Loucy (cell line): Measurements from ENCODE around the gene RNASE12.

ENCODE experiments used
- EZH2phosphoT487 ChIP-seq: fragments of 200-600 bp; IDR thresholded peaks from 2 replicates; pipeline ENCODE4 v1.6.1; 2018; ENCODE audit warnings: antibody characterized with exemption, mild to moderate bottlenecking, moderate library complexity, borderline replicate concordance
- TF ChIP-seq, protein P1 (sequence below): fragments of 200-600 bp; sonication (generic); conservative IDR thresholded peaks from 2 replicates; pipeline ENCODE4 v1.5.1; 2014; ENCODE audit warnings: mild to moderate bottlenecking, antibody characterized with exemption, low read length

DNA sequence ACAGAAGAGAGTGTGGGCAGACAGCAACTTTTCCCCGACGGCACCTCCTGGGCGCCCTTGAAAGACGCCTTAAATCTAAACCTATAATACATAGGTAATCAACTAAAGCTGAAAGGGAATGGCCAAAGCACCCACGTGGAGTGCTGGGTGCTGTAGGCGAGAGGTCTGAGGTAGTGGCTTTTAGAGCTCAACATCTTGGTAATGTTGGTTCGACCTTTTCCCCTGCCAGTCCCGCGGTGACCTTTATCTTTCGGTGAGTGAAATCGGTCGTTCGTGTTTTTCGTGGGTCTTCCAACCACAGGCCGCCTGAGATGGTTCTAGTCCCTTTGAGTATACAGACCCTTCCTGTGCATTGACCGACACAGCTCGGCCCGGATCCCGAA, 41.3 kb upstream of the RNASE12 start:
- no peak for TF ChIP-seq EZH2phosphoT487
- TF ChIP-seq, protein P1, sequence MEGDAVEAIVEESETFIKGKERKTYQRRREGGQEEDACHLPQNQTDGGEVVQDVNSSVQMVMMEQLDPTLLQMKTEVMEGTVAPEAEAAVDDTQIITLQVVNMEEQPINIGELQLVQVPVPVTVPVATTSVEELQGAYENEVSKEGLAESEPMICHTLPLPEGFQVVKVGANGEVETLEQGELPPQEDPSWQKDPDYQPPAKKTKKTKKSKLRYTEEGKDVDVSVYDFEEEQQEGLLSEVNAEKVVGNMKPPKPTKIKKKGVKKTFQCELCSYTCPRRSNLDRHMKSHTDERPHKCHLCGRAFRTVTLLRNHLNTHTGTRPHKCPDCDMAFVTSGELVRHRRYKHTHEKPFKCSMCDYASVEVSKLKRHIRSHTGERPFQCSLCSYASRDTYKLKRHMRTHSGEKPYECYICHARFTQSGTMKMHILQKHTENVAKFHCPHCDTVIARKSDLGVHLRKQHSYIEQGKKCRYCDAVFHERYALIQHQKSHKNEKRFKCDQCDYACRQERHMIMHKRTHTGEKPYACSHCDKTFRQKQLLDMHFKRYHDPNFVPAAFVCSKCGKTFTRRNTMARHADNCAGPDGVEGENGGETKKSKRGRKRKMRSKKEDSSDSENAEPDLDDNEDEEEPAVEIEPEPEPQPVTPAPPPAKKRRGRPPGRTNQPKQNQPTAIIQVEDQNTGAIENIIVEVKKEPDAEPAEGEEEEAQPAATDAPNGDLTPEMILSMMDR, result no peak
